SK-N-SH (cell line): ENCODE measurements around the gene KLHL35. TPM values are rescaled to one million over a fixed set of nuclear protein-coding genes. Genes with fewer than 3 reads are reported as not detected.

Experiments
- CTCF ChIA-PET: fragments of 300-600, 350-600 bp; formaldehyde crosslinking; extraction: SDS; loops from one replicate; lab custom pipeline; 2021; lab: Yijun Ruan, JAX
- POLR2A ChIA-PET: fragments of 350-600 bp; sonication (Branson Sonifier 250); formaldehyde crosslinking; extraction: SDS; loops from one replicate; lab custom pipeline; 2020; ENCODE audit warnings: antibody characterized with exemption, inconsistent platforms; lab: Yijun Ruan, JAX
- DNase-seq: peaks from one replicate; pipeline ENCODE4 v3.0.0; 2012
- H2AFZ ChIP-seq: fragments of 200-600 bp; sonication (generic); 2 replicates; pipeline ENCODE4 v1.8.1; 2016; ENCODE audit warnings: antibody characterized with exemption, mild to moderate bottlenecking, low read depth
- H3F3A ChIP-seq: fragments of 200-600 bp; sonication (generic); replicated peaks from 2 replicates; pipeline ENCODE3; 2016; ENCODE audit warnings: antibody characterized with exemption, mild to moderate bottlenecking; ENCODE audit not compliant: insufficient read depth
- H3K27ac ChIP-seq, 2 experiments: fragments of 200-500 bp in 1 of 2; fragments of 200-600 bp in 1 of 2; sonication (Bioruptor generic) in 1 of 2; sonication (generic), shearing (Covaris generic) in 1 of 2; 2 replicates each; pipeline versions ENCODE4 v1.5.1 to v1.6.1; 2014 to 2016; ENCODE audit warnings: low read depth in 2 of 2, inconsistent platforms in 1 of 2, low read length in 1 of 2, mild to moderate bottlenecking in 1 of 2, mixed read lengths in 1 of 2
- H3K27me3 ChIP-seq: fragments of 200-600 bp; sonication (generic), shearing (Covaris generic); 2 replicates; pipeline ENCODE4 v1.6.1; 2016; ENCODE audit warnings: mixed run types; ENCODE audit not compliant: insufficient read depth
- H3K36me3 ChIP-seq, 2 experiments: fragments of 200-500 bp in 1 of 2; fragments of 200-600 bp in 1 of 2; sonication (Bioruptor generic) in 1 of 2; sonication (generic) in 1 of 2; replicated peaks in 1 of 2; 2 replicates each; pipeline versions ENCODE3 to v1.5.1; 2014 to 2016; ENCODE audit warnings: low read length in 1 of 2, mild to moderate bottlenecking in 1 of 2; ENCODE audit not compliant: insufficient read depth in 2 of 2, control insufficient read depth in 1 of 2
- H3K4me1 ChIP-seq, 2 experiments: fragments of 200-500 bp in 1 of 2; fragments of 200-600 bp in 1 of 2; sonication (Bioruptor generic) in 1 of 2; sonication (generic), shearing (Covaris generic) in 1 of 2; 2 replicates each; pipeline versions ENCODE4 v1.5.1 to v1.6.1; 2014 to 2016; ENCODE audit warnings: low read depth in 1 of 2, low read length in 1 of 2, mixed run types in 1 of 2; ENCODE audit not compliant: insufficient read depth in 2 of 2, control insufficient read depth in 1 of 2
- H3K4me2 ChIP-seq: fragments of 200-600 bp; sonication (generic), shearing (Covaris generic); 2 replicates; pipeline ENCODE4 v1.6.1; 2017; ENCODE audit warnings: mixed run types
- H3K4me3 ChIP-seq, 2 experiments: fragments of 200-500 bp in 1 of 2; fragments of 200-600 bp in 1 of 2; sonication (Bioruptor generic) in 1 of 2; sonication (generic), shearing (Covaris generic) in 1 of 2; 2 replicates each; pipeline versions ENCODE4 v1.5.1 to v1.8.1; 2014 to 2016; ENCODE audit warnings: low read depth in 2 of 2, inconsistent platforms in 1 of 2, low read length in 1 of 2, mild to moderate bottlenecking in 1 of 2, mixed read lengths in 1 of 2, moderate library complexity in 1 of 2
- H3K79me2 ChIP-seq: fragments of 200-600 bp; sonication (generic); 2 replicates; pipeline ENCODE4 v1.8.1; 2017; ENCODE audit warnings: mild to moderate bottlenecking; ENCODE audit not compliant: insufficient read depth
- H3K9ac ChIP-seq: fragments of 200-600 bp; sonication (generic); 2 replicates; pipeline ENCODE4 v1.6.1; 2017; ENCODE audit warnings: mixed run types
- H3K9me2 ChIP-seq: fragments of 200-600 bp; sonication (generic); 2 replicates; pipeline ENCODE4 v1.6.1; 2017; ENCODE audit warnings: mixed run types
- H3K9me3 ChIP-seq: fragments of 200-600 bp; sonication (generic); 2 replicates; pipeline ENCODE4 v1.6.1; 2017; ENCODE audit warnings: mixed run types, mild to moderate bottlenecking, moderate library complexity
- H4K20me1 ChIP-seq: fragments of 200-600 bp; sonication (generic); 2 replicates; pipeline ENCODE4 v1.6.1; 2017; ENCODE audit warnings: mild to moderate bottlenecking, mixed run types; ENCODE audit not compliant: insufficient read depth
- EP300 ChIP-seq, 2 experiments: IDR thresholded peaks; 2 replicates each; pipeline versions ENCODE4 v1.4.0 to v1.6.1; 2012; ENCODE audit warnings: borderline replicate concordance in 1 of 2, low read depth in 1 of 2, low read length in 1 of 2
- EZH2phosphoT487 ChIP-seq: fragments of 200-600 bp; sonication (generic); IDR thresholded peaks from 2 replicates; pipeline ENCODE4 v1.6.1; 2017; ENCODE audit warnings: low read depth, mixed run types, mild to moderate bottlenecking, antibody characterized with exemption, moderate library complexity, borderline replicate concordance
- FOSL2 ChIP-seq: IDR thresholded peaks from 2 replicates; pipeline ENCODE4 v1.4.0; 2012; ENCODE audit warnings: low read depth, mild to moderate bottlenecking, moderate library complexity, borderline replicate concordance
- FOXJ3 ChIP-seq: sonication (generic); formaldehyde crosslinking; IDR thresholded peaks from 2 replicates; pipeline ENCODE4 v1.5.1; 2020; ENCODE audit warnings: mild to moderate bottlenecking, missing genetic modification reagents
- FOXM1 ChIP-seq: IDR thresholded peaks from 2 replicates; pipeline ENCODE4 v1.4.0; 2012; ENCODE audit warnings: low read depth, mild to moderate bottlenecking
- GABPA ChIP-seq: IDR thresholded peaks from 2 replicates; pipeline ENCODE4 v1.4.0; 2012; ENCODE audit warnings: low read depth, mild to moderate bottlenecking
- GATA2 ChIP-seq: sonication (generic); formaldehyde crosslinking; IDR thresholded peaks from 2 replicates; pipeline ENCODE4 v1.5.0; 2020; ENCODE audit warnings: mild to moderate bottlenecking, missing genetic modification reagents
- MEF2A ChIP-seq: IDR thresholded peaks from 2 replicates; pipeline ENCODE4 v1.4.0; 2012; ENCODE audit warnings: low read depth, borderline replicate concordance
- NFIC ChIP-seq: IDR thresholded peaks from 2 replicates; pipeline ENCODE4 v1.4.0; 2012; ENCODE audit warnings: borderline replicate concordance
- RAD21 ChIP-seq: IDR thresholded peaks from 2 replicates; pipeline ENCODE4 v1.6.1; 2012; ENCODE audit warnings: mild to moderate bottlenecking, low read length
- RCOR1 ChIP-seq: fragments of 150-350 bp; IDR thresholded peaks from 2 replicates; pipeline ENCODE4 v1.6.1; 2017; ENCODE audit warnings: antibody characterized with exemption, low read length
- RFX5 ChIP-seq: IDR thresholded peaks from 2 replicates; pipeline ENCODE4 v1.6.1; 2012; ENCODE audit warnings: mild to moderate bottlenecking, improper control_type of control experiment, low read length
- SIN3A ChIP-seq: IDR thresholded peaks from 2 replicates; pipeline ENCODE4 v1.6.1; 2012; ENCODE audit warnings: low read depth, mild to moderate bottlenecking, low read length, moderate library complexity, borderline replicate concordance
- TAF1 ChIP-seq: IDR thresholded peaks from 2 replicates; pipeline ENCODE4 v1.6.1; 2012; ENCODE audit warnings: low read depth, mild to moderate bottlenecking, low read length, moderate library complexity, borderline replicate concordance
- TCF12 ChIP-seq: IDR thresholded peaks from 2 replicates; pipeline ENCODE4 v1.4.0; 2012
- WGBS: methylation state at CpG from one replicate; pipeline ENCODE4 v1.1.6; 2017; ENCODE audit warnings: low lambda C conversion rate; 5-methylcytosine and 5-hydroxymethylcytosine counted together
- polyA plus RNA-seq, 3 experiments: library from polyadenylated mRNA; depleted of rRNA; stranded (reverse); fragments of >200 nt; gene quantifications; 2 replicates each; pipeline ENCODE4 v1.2.3, GENCODE V29; 2012
- TF ChIP-seq, protein P1 (sequence below): fragments of 200-600 bp; sonication (generic); IDR thresholded peaks from 2 replicates; pipeline ENCODE4 v1.6.1; 2017; ENCODE audit warnings: antibody characterized with exemption, mild to moderate bottlenecking, moderate library complexity
- TF ChIP-seq, protein P2 (sequence below): fragments of 150-350 bp; IDR thresholded peaks from 2 replicates; pipeline ENCODE4 v1.6.1; 2017; ENCODE audit warnings: antibody characterized with exemption, low read length, low read depth, borderline replicate concordance
- TF ChIP-seq, protein P3 (sequence below): IDR thresholded peaks from 2 replicates; pipeline ENCODE4 v1.4.0; 2012; ENCODE audit warnings: low read depth, borderline replicate concordance

KLHL35 gene, protein sequence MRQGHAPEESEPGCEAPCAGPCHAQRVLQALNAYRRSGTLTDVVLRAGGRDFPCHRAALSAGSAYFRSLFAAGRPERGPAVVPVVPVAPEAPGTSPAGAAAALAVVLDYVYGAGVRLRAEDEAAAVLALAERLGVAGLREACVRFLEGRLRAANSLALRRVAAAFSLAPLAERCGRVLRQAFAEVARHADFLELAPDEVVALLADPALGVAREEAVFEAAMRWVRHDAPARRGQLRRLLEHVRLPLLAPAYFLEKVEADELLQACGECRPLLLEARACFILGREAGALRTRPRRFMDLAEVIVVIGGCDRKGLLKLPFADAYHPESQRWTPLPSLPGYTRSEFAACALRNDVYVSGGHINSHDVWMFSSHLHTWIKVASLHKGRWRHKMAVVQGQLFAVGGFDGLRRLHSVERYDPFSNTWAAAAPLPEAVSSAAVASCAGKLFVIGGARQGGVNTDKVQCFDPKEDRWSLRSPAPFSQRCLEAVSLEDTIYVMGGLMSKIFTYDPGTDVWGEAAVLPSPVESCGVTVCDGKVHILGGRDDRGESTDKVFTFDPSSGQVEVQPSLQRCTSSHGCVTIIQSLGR
- 1.7 and 2.0 TPM in 2 replicates for polyA plus RNA-seq (2012; rRNA removed)
- 0.75 and 1.3 TPM in 2 replicates for polyA plus RNA-seq (2012; cell fraction: cytosol; rRNA removed)
- polyA plus RNA-seq (2012; cell fraction: nucleus; rRNA removed), result 3.9 and 4.9 TPM in 2 replicates

DNA sequence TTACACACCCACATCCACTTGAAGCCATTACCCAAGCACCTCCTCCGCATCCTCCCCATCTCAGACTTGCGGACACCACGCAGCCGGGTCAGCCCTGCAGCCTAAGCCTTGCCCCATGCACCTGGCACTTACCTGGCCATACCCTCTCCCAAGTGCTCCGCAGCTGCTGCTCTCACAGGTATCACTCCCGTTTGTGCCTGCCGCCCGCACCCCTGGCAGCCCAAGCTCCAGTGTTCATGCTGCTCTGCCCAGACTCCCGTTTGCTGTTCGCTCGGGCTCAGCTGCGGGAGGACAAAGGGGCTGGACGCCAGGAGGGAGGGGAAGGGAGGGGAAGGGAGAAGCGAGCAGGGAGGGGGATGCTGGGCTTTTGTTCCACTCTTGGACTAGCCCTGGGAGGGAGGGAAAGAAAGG is at the start of gene KLHL35:
KLHL35 (minus strand) TSS at position 293 of the 411 bp plus-strand sequence. CDS start 2,574 bp downstream, outside the sequence.
- Histone ChIP-seq H3K27me3 (peaks cover 9% of the 10 kb centered on the region), H4K20me1 (no peaks in the 10 kb centered on the region), H3K4me3 (no peak within 1 kb of the TSS), H3F3A (no peaks in the 10 kb centered on the region), H3K79me2 (no peaks in the 10 kb centered on the region), H3K9me2 (no peaks in the 10 kb centered on the region), H3K4me1 (peaks cover 0 to 19% of the 10 kb centered on the region in 2 experiments; a peak in 1 of 4 replicates), H2AFZ (no peak within 1 kb of the TSS), H3K4me2 (no peak within 1 kb of the TSS), H3K9me3 (no peaks in the 10 kb centered on the region), H3K9ac (no peak within 1 kb of the TSS), H3K36me3 (no peaks in the 10 kb centered on the region), H3K27ac (no peak within 1 kb of the TSS)
- no peak for TF ChIP-seq TAF1
- no peak for TF ChIP-seq GABPA
- TF ChIP-seq, protein P1, sequence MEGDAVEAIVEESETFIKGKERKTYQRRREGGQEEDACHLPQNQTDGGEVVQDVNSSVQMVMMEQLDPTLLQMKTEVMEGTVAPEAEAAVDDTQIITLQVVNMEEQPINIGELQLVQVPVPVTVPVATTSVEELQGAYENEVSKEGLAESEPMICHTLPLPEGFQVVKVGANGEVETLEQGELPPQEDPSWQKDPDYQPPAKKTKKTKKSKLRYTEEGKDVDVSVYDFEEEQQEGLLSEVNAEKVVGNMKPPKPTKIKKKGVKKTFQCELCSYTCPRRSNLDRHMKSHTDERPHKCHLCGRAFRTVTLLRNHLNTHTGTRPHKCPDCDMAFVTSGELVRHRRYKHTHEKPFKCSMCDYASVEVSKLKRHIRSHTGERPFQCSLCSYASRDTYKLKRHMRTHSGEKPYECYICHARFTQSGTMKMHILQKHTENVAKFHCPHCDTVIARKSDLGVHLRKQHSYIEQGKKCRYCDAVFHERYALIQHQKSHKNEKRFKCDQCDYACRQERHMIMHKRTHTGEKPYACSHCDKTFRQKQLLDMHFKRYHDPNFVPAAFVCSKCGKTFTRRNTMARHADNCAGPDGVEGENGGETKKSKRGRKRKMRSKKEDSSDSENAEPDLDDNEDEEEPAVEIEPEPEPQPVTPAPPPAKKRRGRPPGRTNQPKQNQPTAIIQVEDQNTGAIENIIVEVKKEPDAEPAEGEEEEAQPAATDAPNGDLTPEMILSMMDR, result no peak
- TF ChIP-seq RFX5, result no peak
- no peak for TF ChIP-seq RAD21
- no peak for TF ChIP-seq RCOR1
- TF ChIP-seq TCF12, result no peak
- TF ChIP-seq, protein P2, sequence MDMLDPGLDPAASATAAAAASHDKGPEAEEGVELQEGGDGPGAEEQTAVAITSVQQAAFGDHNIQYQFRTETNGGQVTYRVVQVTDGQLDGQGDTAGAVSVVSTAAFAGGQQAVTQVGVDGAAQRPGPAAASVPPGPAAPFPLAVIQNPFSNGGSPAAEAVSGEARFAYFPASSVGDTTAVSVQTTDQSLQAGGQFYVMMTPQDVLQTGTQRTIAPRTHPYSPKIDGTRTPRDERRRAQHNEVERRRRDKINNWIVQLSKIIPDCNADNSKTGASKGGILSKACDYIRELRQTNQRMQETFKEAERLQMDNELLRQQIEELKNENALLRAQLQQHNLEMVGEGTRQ, result no peak
- TF ChIP-seq FOXM1, result no peak
- no peak for TF ChIP-seq GATA2
- no peak for TF ChIP-seq SIN3A
- TF ChIP-seq, protein P3, sequence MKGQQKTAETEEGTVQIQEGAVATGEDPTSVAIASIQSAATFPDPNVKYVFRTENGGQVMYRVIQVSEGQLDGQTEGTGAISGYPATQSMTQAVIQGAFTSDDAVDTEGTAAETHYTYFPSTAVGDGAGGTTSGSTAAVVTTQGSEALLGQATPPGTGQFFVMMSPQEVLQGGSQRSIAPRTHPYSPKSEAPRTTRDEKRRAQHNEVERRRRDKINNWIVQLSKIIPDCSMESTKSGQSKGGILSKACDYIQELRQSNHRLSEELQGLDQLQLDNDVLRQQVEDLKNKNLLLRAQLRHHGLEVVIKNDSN, result no peak
- no peak for TF ChIP-seq NFIC
- no peak for TF ChIP-seq FOXJ3
- no peak for TF ChIP-seq EP300 (IDR thresholded peaks at IDR 0.05; ENCODE audit: borderline replicate concordance in 1 of 2, low read depth in 1 of 2, low read length in 1 of 2)
- TF ChIP-seq FOSL2, result no peak
- TF ChIP-seq MEF2A, result no peak
- TF ChIP-seq EZH2phosphoT487, result no peak
- DNase-seq, result no peak
- ChIA-PET CTCF (interaction anchor here (0.7 to 9.0 kb wide), 7 partner anchors 12 to 114 kb away, joined by 3 to 54 read pairs (median 6); no protein-coding TSS in a partner anchor), POLR2A (interaction anchor here (0.7 kb wide), 1 partner anchor 9 kb away, joined by 3 read pairs; no protein-coding TSS in a partner anchor)
- WGBS, result 84% methylated on average over 14 of the region's 14 CpGs
